WTC11 (cell line): Measurements from ENCODE around the gene CCDC154. TPM values are rescaled to one million over a fixed set of nuclear protein-coding genes. Genes with fewer than 3 reads are reported as not detected.

Experiments
- ATAC-seq: fragments of 200-7000 bp; cut with Tn5 transposase; 2 replicates; pipeline ENCODE4 v1.10.0; 2021; ENCODE audit warnings: mild to moderate bottlenecking, moderate library complexity
- CTCF ChIA-PET: fragments of 300-600 bp; sonication (Branson Sonifier 250); formaldehyde crosslinking; loops from one replicate; lab custom pipeline; 2021; ENCODE audit warnings: antibody characterized with exemption; lab: Charles Lee
- POLR2A ChIA-PET: fragments of 350-600 bp; sonication (Branson Sonifier 250); formaldehyde crosslinking; loops from one replicate; lab custom pipeline; 2021; ENCODE audit warnings: antibody characterized with exemption; lab: Charles Lee
- DNase-seq: peaks from one replicate; pipeline ENCODE4 v3.0.0; 2021; ENCODE audit warnings: low spot score
- H3K27ac Mint-ChIP-seq: 2 replicates; pipeline ENCODE4 v1.8.0; 2021; ENCODE audit warnings: mixed read lengths
- H3K27me3 Mint-ChIP-seq: 2 replicates; pipeline ENCODE4 v1.8.0; 2021; ENCODE audit warnings: low read depth, mild to moderate bottlenecking, moderate library complexity, mixed read lengths
- H3K36me3 Mint-ChIP-seq: 2 replicates; pipeline ENCODE4 v1.8.0; 2021; ENCODE audit warnings: mixed read lengths
- H3K4me1 Mint-ChIP-seq: 2 replicates; pipeline ENCODE4 v1.8.0; 2022; ENCODE audit warnings: mixed read lengths
- H3K4me3 Mint-ChIP-seq: 2 replicates; pipeline ENCODE4 v1.8.0; 2021; ENCODE audit warnings: mild to moderate bottlenecking, moderate library complexity, mixed read lengths
- H3K9me3 Mint-ChIP-seq: 2 replicates; pipeline ENCODE4 v1.8.0; 2021; ENCODE audit warnings: mixed read lengths
- ATF1 ChIP-seq: sonication (generic); formaldehyde crosslinking; IDR thresholded peaks from 2 replicates; pipeline ENCODE4 v1.8.1; 2023; ENCODE audit warnings: mild to moderate bottlenecking, moderate library complexity, missing genetic modification reagents
- CBFB ChIP-seq: sonication (generic); formaldehyde crosslinking; IDR thresholded peaks from 2 replicates; pipeline ENCODE4 v1.8.1; 2022; ENCODE audit warnings: mild to moderate bottlenecking, low read depth, missing genetic modification reagents
- EMX1 ChIP-seq: fragments of 250-450 bp; sonication (Bioruptor Pico); IDR thresholded peaks from 2 replicates; pipeline ENCODE4 v1.8.0; 2021; ENCODE audit warnings: mild to moderate bottlenecking
- ETV6 ChIP-seq: sonication (generic); formaldehyde crosslinking; IDR thresholded peaks from 2 replicates; pipeline ENCODE4 v1.8.1; 2022; ENCODE audit warnings: mild to moderate bottlenecking, missing genetic modification reagents
- FOXK1 ChIP-seq: sonication (generic); formaldehyde crosslinking; IDR thresholded peaks from 2 replicates; pipeline ENCODE4 v1.8.0; 2022; ENCODE audit warnings: mild to moderate bottlenecking, moderate library complexity, missing genetic modification reagents
- FOXP1 ChIP-seq: sonication (generic); formaldehyde crosslinking; IDR thresholded peaks from 2 replicates; pipeline ENCODE4 v1.8.0; 2022; ENCODE audit warnings: missing genetic modification reagents, mild to moderate bottlenecking, moderate library complexity, borderline replicate concordance
- GABPB1 ChIP-seq: sonication (generic); formaldehyde crosslinking; IDR thresholded peaks from 2 replicates; pipeline ENCODE4 v1.8.1; 2023; ENCODE audit warnings: mild to moderate bottlenecking, missing genetic modification reagents
- HMGA2 ChIP-seq: fragments of 250-450 bp; sonication (Bioruptor Pico); IDR thresholded peaks from 2 replicates; pipeline ENCODE4 v1.4.0; 2021; ENCODE audit warnings: mild to moderate bottlenecking, moderate library complexity
- MXD4 ChIP-seq: fragments of 250-450 bp; sonication (Bioruptor Pico); IDR thresholded peaks from 2 replicates; pipeline ENCODE4 v1.8.0; 2021; ENCODE audit warnings: mild to moderate bottlenecking, moderate library complexity, borderline replicate concordance
- MYBL2 ChIP-seq: sonication (generic); formaldehyde crosslinking; IDR thresholded peaks from 2 replicates; pipeline ENCODE4 v1.8.1; 2023; ENCODE audit warnings: mild to moderate bottlenecking, moderate library complexity, missing genetic modification reagents
- NFE2L1 ChIP-seq: sonication (generic); formaldehyde crosslinking; IDR thresholded peaks from 2 replicates; pipeline ENCODE4 v1.8.1; 2023; ENCODE audit warnings: missing genetic modification reagents
- ZNF232 ChIP-seq: sonication (generic); formaldehyde crosslinking; IDR thresholded peaks from 2 replicates; pipeline ENCODE4 v1.8.0; 2022; ENCODE audit warnings: mild to moderate bottlenecking, missing genetic modification reagents
- ZNF396 ChIP-seq: fragments of 250-450 bp; sonication (Bioruptor Pico); IDR thresholded peaks from 2 replicates; pipeline ENCODE4 v1.8.0; 2021; ENCODE audit warnings: mild to moderate bottlenecking, moderate library complexity, borderline replicate concordance
- total RNA-seq: library from RNA; stranded (reverse); gene quantifications from 3 replicates; pipeline ENCODE4 v1.2.3, GENCODE V29; 2021
- TF ChIP-seq, protein P1 (sequence below): sonication (generic); formaldehyde crosslinking; IDR thresholded peaks from 2 replicates; pipeline ENCODE4 v1.8.0; 2023; ENCODE audit warnings: missing genetic modification reagents, mild to moderate bottlenecking, borderline replicate concordance
- TF ChIP-seq, protein P2 (sequence below): sonication (generic); formaldehyde crosslinking; IDR thresholded peaks from 2 replicates; pipeline ENCODE4 v1.8.1; 2022; ENCODE audit warnings: mild to moderate bottlenecking, moderate library complexity, missing genetic modification reagents
- TF ChIP-seq, protein P3 (sequence below): sonication (generic); formaldehyde crosslinking; IDR thresholded peaks from 2 replicates; pipeline ENCODE4 v1.8.1; 2022; ENCODE audit warnings: mild to moderate bottlenecking, missing genetic modification reagents, moderate library complexity, borderline replicate concordance
- TF ChIP-seq, protein P4 (sequence below): sonication (generic); formaldehyde crosslinking; conservative IDR thresholded peaks from 2 replicates; pipeline ENCODE4 v1.8.1; 2022; ENCODE audit warnings: mild to moderate bottlenecking, missing genetic modification reagents
- TF ChIP-seq, protein P5 (sequence below): sonication (generic); formaldehyde crosslinking; IDR thresholded peaks from 2 replicates; pipeline ENCODE4 v1.8.0; 2023; ENCODE audit warnings: missing genetic modification reagents
- TF ChIP-seq, protein P6 (sequence below): sonication (generic); formaldehyde crosslinking; IDR thresholded peaks from 2 replicates; pipeline ENCODE4 v1.8.0; 2022; ENCODE audit warnings: mild to moderate bottlenecking, missing genetic modification reagents
- TF ChIP-seq, protein P7 (sequence below): fragments of 250-450 bp; sonication (Bioruptor Pico); IDR thresholded peaks from 2 replicates; pipeline ENCODE4 v1.8.0; 2021; ENCODE audit warnings: mild to moderate bottlenecking
- TF ChIP-seq, protein P8 (sequence below): fragments of 250-450 bp; sonication (Bioruptor Pico); IDR thresholded peaks from 2 replicates; pipeline ENCODE4 v1.9.0; 2021; ENCODE audit warnings: mild to moderate bottlenecking
- TF ChIP-seq, protein P9 (sequence below): sonication (generic); formaldehyde crosslinking; IDR thresholded peaks from 2 replicates; pipeline ENCODE4 v1.8.1; 2023; ENCODE audit warnings: mild to moderate bottlenecking, moderate library complexity, missing genetic modification reagents

Gene CCDC154
- total RNA-seq, 1 experiment from 2014 or later: 0.46 TPM

DNA sequence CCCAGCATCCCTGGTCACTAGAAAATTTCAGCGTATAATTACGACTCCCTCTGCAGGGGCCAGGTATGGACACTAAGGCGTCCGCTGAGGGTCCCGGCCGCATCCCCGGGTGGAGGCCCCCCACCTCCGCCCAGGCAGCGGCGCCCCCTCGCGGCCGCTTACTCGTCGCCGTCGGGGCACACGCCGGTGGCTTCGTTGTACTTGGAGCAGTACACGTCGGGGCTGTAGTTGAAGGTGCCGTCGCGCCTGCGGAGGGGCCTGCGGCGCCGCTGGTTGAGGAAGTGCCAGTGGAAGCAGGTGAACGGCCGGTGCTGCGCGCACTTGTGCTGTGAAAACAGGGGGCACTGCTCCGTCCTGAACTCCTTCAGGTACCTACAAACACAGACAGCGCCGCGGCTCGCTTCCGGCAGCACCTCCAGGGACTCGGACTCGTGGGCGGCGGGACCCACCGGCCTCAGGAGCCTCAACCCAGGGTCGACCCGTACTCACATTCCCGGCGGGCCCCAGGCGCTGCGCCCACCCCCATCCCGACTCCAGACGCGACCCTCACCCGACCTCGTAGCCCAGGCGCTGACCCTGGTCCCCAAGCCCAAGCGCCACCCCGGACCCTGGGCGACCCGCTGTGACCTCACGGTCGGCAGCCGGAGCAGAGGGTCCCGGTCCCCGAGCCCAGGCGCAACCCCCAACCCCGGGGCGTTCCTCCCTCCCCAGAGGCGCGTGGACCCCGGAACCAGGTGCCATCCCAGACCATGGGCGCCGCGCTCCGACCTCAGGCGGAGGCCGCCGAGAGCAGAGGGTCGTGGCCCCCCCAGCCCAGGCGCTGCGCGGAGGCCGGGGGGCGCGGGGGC, 30.4 kb downstream of the CCDC154 start:
- ChIA-PET CTCF (interaction anchor here (0.7 kb wide), 1 partner anchor 103 kb away, joined by 4 read pairs; no protein-coding TSS in a partner anchor), POLR2A (interaction anchor here (0.7 kb wide), 1 partner anchor 83 kb away, joined by 11 read pairs; no protein-coding TSS in a partner anchor)
- DNase-seq (peak; percentile 85), ATAC-seq (peak; percentile 68)
- Mint-ChIP-seq H3K36me3 (no peaks in the 10 kb centered on the region), H3K9me3 (no peaks in the 10 kb centered on the region), H3K4me1 (0 out of 2 replicates have a peak, but pooled peaks cover 4% of the 10 kb centered on the region), H3K4me3 (peak overlapping the region; percentile 79), H3K27me3 (no peaks in the 10 kb centered on the region; the same call in 1 of the 2 replicates), H3K27ac (no peak overlapping the region)
- TF ChIP-seq ATF1 (CRISPR knock-in tag) (no peak), EMX1 (CRISPR knock-in tag) (no peak), FOXP1 (CRISPR knock-in tag) (peak; percentile 53; the same call in 1 of the 2 replicates), MXD4 (no peak), NFE2L1 (CRISPR knock-in tag) (no peak), HMGA2 (no peak), FOXK1 (no peak), ZNF232 (CRISPR knock-in tag) (no peak), CBFB (CRISPR knock-in tag) (no peak), GABPB1 (CRISPR knock-in tag) (no peak), MYBL2 (CRISPR knock-in tag) (0 out of 2 replicates have a peak, but pooled peaks have one; percentile 61), ETV6 (CRISPR knock-in tag) (peak; percentile 67; the same call in 1 of the 2 replicates), ZNF396 (CRISPR knock-in tag) (no peak)
- TF ChIP-seq, protein P1, sequence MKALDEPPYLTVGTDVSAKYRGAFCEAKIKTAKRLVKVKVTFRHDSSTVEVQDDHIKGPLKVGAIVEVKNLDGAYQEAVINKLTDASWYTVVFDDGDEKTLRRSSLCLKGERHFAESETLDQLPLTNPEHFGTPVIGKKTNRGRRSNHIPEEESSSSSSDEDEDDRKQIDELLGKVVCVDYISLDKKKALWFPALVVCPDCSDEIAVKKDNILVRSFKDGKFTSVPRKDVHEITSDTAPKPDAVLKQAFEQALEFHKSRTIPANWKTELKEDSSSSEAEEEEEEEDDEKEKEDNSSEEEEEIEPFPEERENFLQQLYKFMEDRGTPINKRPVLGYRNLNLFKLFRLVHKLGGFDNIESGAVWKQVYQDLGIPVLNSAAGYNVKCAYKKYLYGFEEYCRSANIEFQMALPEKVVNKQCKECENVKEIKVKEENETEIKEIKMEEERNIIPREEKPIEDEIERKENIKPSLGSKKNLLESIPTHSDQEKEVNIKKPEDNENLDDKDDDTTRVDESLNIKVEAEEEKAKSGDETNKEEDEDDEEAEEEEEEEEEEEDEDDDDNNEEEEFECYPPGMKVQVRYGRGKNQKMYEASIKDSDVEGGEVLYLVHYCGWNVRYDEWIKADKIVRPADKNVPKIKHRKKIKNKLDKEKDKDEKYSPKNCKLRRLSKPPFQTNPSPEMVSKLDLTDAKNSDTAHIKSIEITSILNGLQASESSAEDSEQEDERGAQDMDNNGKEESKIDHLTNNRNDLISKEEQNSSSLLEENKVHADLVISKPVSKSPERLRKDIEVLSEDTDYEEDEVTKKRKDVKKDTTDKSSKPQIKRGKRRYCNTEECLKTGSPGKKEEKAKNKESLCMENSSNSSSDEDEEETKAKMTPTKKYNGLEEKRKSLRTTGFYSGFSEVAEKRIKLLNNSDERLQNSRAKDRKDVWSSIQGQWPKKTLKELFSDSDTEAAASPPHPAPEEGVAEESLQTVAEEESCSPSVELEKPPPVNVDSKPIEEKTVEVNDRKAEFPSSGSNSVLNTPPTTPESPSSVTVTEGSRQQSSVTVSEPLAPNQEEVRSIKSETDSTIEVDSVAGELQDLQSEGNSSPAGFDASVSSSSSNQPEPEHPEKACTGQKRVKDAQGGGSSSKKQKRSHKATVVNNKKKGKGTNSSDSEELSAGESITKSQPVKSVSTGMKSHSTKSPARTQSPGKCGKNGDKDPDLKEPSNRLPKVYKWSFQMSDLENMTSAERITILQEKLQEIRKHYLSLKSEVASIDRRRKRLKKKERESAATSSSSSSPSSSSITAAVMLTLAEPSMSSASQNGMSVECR: no peak
- TF ChIP-seq, protein P2, sequence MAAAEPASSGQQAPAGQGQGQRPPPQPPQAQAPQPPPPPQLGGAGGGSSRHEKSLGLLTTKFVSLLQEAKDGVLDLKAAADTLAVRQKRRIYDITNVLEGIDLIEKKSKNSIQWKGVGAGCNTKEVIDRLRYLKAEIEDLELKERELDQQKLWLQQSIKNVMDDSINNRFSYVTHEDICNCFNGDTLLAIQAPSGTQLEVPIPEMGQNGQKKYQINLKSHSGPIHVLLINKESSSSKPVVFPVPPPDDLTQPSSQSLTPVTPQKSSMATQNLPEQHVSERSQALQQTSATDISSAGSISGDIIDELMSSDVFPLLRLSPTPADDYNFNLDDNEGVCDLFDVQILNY (CRISPR knock-in tag): 0 out of 2 replicates have a peak, but pooled peaks have one; percentile 27
- TF ChIP-seq, protein P3, sequence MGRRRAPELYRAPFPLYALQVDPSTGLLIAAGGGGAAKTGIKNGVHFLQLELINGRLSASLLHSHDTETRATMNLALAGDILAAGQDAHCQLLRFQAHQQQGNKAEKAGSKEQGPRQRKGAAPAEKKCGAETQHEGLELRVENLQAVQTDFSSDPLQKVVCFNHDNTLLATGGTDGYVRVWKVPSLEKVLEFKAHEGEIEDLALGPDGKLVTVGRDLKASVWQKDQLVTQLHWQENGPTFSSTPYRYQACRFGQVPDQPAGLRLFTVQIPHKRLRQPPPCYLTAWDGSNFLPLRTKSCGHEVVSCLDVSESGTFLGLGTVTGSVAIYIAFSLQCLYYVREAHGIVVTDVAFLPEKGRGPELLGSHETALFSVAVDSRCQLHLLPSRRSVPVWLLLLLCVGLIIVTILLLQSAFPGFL (CRISPR knock-in tag): no peak
- TF ChIP-seq, protein P4, sequence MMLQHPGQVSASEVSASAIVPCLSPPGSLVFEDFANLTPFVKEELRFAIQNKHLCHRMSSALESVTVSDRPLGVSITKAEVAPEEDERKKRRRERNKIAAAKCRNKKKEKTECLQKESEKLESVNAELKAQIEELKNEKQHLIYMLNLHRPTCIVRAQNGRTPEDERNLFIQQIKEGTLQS: no peak
- TF ChIP-seq, protein P5, sequence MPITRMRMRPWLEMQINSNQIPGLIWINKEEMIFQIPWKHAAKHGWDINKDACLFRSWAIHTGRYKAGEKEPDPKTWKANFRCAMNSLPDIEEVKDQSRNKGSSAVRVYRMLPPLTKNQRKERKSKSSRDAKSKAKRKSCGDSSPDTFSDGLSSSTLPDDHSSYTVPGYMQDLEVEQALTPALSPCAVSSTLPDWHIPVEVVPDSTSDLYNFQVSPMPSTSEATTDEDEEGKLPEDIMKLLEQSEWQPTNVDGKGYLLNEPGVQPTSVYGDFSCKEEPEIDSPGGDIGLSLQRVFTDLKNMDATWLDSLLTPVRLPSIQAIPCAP (CRISPR knock-in tag): no peak
- TF ChIP-seq, protein P6, sequence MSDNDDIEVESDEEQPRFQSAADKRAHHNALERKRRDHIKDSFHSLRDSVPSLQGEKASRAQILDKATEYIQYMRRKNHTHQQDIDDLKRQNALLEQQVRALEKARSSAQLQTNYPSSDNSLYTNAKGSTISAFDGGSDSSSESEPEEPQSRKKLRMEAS (CRISPR knock-in tag): peak; percentile 75; the same call in 1 of the 2 replicates
- TF ChIP-seq, protein P7, sequence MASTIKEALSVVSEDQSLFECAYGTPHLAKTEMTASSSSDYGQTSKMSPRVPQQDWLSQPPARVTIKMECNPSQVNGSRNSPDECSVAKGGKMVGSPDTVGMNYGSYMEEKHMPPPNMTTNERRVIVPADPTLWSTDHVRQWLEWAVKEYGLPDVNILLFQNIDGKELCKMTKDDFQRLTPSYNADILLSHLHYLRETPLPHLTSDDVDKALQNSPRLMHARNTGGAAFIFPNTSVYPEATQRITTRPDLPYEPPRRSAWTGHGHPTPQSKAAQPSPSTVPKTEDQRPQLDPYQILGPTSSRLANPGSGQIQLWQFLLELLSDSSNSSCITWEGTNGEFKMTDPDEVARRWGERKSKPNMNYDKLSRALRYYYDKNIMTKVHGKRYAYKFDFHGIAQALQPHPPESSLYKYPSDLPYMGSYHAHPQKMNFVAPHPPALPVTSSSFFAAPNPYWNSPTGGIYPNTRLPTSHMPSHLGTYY (CRISPR knock-in tag): no peak
- TF ChIP-seq, protein P8, sequence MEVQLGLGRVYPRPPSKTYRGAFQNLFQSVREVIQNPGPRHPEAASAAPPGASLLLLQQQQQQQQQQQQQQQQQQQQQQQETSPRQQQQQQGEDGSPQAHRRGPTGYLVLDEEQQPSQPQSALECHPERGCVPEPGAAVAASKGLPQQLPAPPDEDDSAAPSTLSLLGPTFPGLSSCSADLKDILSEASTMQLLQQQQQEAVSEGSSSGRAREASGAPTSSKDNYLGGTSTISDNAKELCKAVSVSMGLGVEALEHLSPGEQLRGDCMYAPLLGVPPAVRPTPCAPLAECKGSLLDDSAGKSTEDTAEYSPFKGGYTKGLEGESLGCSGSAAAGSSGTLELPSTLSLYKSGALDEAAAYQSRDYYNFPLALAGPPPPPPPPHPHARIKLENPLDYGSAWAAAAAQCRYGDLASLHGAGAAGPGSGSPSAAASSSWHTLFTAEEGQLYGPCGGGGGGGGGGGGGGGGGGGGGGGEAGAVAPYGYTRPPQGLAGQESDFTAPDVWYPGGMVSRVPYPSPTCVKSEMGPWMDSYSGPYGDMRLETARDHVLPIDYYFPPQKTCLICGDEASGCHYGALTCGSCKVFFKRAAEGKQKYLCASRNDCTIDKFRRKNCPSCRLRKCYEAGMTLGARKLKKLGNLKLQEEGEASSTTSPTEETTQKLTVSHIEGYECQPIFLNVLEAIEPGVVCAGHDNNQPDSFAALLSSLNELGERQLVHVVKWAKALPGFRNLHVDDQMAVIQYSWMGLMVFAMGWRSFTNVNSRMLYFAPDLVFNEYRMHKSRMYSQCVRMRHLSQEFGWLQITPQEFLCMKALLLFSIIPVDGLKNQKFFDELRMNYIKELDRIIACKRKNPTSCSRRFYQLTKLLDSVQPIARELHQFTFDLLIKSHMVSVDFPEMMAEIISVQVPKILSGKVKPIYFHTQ (CRISPR knock-in tag): no peak
- TF ChIP-seq, protein P9, sequence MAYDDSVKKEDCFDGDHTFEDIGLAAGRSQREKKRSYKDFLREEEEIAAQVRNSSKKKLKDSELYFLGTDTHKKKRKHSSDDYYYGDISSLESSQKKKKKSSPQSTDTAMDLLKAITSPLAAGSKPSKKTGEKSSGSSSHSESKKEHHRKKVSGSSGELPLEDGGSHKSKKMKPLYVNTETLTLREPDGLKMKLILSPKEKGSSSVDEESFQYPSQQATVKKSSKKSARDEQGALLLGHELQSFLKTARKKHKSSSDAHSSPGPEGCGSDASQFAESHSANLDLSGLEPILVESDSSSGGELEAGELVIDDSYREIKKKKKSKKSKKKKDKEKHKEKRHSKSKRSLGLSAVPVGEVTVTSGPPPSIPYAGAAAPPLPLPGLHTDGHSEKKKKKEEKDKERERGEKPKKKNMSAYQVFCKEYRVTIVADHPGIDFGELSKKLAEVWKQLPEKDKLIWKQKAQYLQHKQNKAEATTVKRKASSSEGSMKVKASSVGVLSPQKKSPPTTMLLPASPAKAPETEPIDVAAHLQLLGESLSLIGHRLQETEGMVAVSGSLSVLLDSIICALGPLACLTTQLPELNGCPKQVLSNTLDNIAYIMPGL (CRISPR knock-in tag): peak; percentile 92
